ENCODE results near the gene PRPF6. TPM values are rescaled to one million over a fixed set of nuclear protein-coding genes. Genes with fewer than 3 reads are reported as not detected.

The PRPF6 gene
- total and polyA plus RNA-seq, 2 of the 13 experiments (the other 11 are each of a cell fraction or from before 2014, with no cell fraction given) = 63.7 to 101 TPM

- TF ChIP-seq HMGXB3 (CRISPR knock-in tag; IDR thresholded peaks at IDR 0.05; ENCODE audit: borderline replicate concordance) = peak; percentile 50; the same call in 1 of the 2 replicates
- TF ChIP-seq RNF2 (conservative IDR thresholded peaks at IDR 0.05; ENCODE audit: low read depth) = no peak
- TF ChIP-seq ZBTB20 (CRISPR knock-in tag; IDR thresholded peaks at IDR 0.05; ENCODE audit: borderline replicate concordance, low read depth) = peak; percentile 86
- TF ChIP-seq KLF12 (CRISPR knock-in tag; IDR thresholded peaks at IDR 0.05; ENCODE audit: borderline replicate concordance) = peak; percentile 97
- no peak for TF ChIP-seq ZNF234 (CRISPR knock-in tag; conservative IDR thresholded peaks at IDR 0.05)
- TF ChIP-seq U2AF1 (optimal IDR thresholded peaks at IDR 0.05; ENCODE audit: low read depth, low read length) = no peak
- peak; percentile 89; the same call in 1 of the 2 replicates for TF ChIP-seq ZNF740 (CRISPR knock-in tag; IDR thresholded peaks at IDR 0.05)
- no peak for TF ChIP-seq ZNF619 (CRISPR knock-in tag; IDR thresholded peaks at IDR 0.05)
- no peak for TF ChIP-seq NFIB (CRISPR knock-in tag; IDR thresholded peaks at IDR 0.05; ENCODE audit: borderline replicate concordance)
- 0 out of 2 replicates have a peak, but pooled peaks have one; percentile 81 for TF ChIP-seq ZNF513 (CRISPR knock-in tag; conservative IDR thresholded peaks at IDR 0.05)
- peak; percentile 71 for TF ChIP-seq ZNF687 (CRISPR knock-in tag; IDR thresholded peaks at IDR 0.05)
- peak; percentile 9; the same call in 1 of the 2 replicates for TF ChIP-seq RARA (CRISPR knock-in tag; IDR thresholded peaks at IDR 0.05)
- TF ChIP-seq ZNF605 (CRISPR knock-in tag; IDR thresholded peaks at IDR 0.05) = peak; percentile 94
- TF ChIP-seq ETV5 (CRISPR knock-in tag; IDR thresholded peaks at IDR 0.05; ENCODE audit: borderline replicate concordance) = peak; percentile 81
- peak; percentile 70 for TF ChIP-seq PPARG (CRISPR knock-in tag; conservative IDR thresholded peaks at IDR 0.05)
- TF ChIP-seq ZNF124 (CRISPR knock-in tag; IDR thresholded peaks at IDR 0.05) = peak; percentile 54; the same call in 1 of the 2 replicates
- TF ChIP-seq NRL (CRISPR knock-in tag; IDR thresholded peaks at IDR 0.05; ENCODE audit: borderline replicate concordance) = peak; percentile 87
- TF ChIP-seq TSC22D2 (CRISPR knock-in tag; IDR thresholded peaks at IDR 0.05; ENCODE audit: borderline replicate concordance) = peak; percentile 89; the same call in 1 of the 2 replicates
- TF ChIP-seq NCOA2 (CRISPR knock-in tag; IDR thresholded peaks at IDR 0.05) = peak; percentile 46
Observed at GRCh38 chr20:64053841-64054661, 73.1 kb downstream of the PRPF6 start (continued).

All from HepG2 (cell line).